ENCODE data around the gene ABHD11. TPM values are rescaled to one million over a fixed set of nuclear protein-coding genes. Genes with fewer than 3 reads are reported as not detected.
"Not testable (repeated sequence)": the region's sequence is repeated elsewhere in the genome, so short reads cannot be mapped to it uniquely, and the experiment has no call there.

The ABHD11 gene, protein sequence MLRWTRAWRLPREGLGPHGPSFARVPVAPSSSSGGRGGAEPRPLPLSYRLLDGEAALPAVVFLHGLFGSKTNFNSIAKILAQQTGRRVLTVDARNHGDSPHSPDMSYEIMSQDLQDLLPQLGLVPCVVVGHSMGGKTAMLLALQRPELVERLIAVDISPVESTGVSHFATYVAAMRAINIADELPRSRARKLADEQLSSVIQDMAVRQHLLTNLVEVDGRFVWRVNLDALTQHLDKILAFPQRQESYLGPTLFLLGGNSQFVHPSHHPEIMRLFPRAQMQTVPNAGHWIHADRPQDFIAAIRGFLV
- total RNA-seq: 10 to 100 TPM; 20.6 to 26.4 (median 21.0) TPM

GRCh38 chr7:73738612-73739386 is at the start of gene ABHD11:
Gene ABHD11, minus strand, starts transcription at chr7:73738802. Its CDS starts 32 bp downstream, at chr7:73738770.
- ATAC-seq: peak; percentile 89 to 91

DNA sequence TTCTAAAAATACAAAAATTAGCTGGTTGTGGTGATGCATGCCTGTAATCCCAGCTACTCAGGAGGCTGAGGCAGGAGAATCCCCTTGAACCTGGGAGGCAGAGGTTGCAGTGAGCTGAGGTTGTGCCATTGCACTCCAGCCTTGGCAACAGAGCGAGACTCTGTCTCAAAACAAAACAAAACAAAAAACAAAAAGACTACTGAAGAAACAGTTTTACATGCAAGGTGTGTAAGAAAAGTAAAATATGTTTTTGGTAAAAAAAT is 49.1 kb upstream of the ABHD11 start:
- ATAC-seq; DNase-seq; H3K9me3 Mint-ChIP-seq; H3K4me3 Mint-ChIP-seq; H3K4me1 Mint-ChIP-seq (ENCODE audit: low read depth); H3K27me3 Mint-ChIP-seq (ENCODE audit: low read depth); H3K36me3 Mint-ChIP-seq (ENCODE audit: insufficient read depth): not testable (repeated sequence)

More at GRCh38 chr7:73738612-73739386, at the start of gene ABHD11:
- peak; percentile 100 for DNase-seq
- Mint-ChIP-seq H3K9me3 (no peaks in the 10 kb centered on the region), H3K4me1 (ENCODE audit: low read depth) (peaks cover 15% of the 10 kb centered on the region), H3K27me3 (ENCODE audit: low read depth) (peaks cover 3% of the 10 kb centered on the region), H3K4me3 (peak within 1 kb of the TSS; percentile 92), H3K36me3 (ENCODE audit: insufficient read depth) (no peaks in the 10 kb centered on the region)

DNA sequence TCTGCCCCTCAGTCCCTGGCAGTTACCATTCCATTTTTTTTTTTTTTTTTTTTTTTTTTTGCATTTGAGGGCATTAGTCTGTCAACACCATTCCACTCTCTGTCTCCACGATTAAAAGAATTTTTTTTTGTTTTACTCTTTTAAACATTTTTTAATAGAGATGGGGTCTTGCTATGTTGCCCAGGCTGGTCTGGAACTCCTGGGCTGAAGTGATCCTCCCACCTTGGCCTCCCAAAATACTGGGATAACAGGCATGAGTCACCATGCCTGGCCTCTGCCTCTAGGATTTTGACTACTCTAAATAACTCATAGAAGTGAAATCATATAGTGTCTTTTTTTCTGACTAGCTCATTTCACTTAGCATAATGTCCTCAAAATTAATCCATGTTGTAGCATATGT is 48.0 kb upstream of the ABHD11 start:
- H3K36me3 Mint-ChIP-seq (ENCODE audit: insufficient read depth): no peaks in the 10 kb centered on the region
- no peaks in the 10 kb centered on the region for H3K9me3 Mint-ChIP-seq
- ATAC-seq (no peak), DNase-seq (no peak)
- no peak overlapping the region for H3K4me3 Mint-ChIP-seq
- H3K27me3 Mint-ChIP-seq (ENCODE audit: low read depth): peaks cover 3% of the 10 kb centered on the region
- H3K4me1 Mint-ChIP-seq (ENCODE audit: low read depth): no peaks in the 10 kb centered on the region

DNA sequence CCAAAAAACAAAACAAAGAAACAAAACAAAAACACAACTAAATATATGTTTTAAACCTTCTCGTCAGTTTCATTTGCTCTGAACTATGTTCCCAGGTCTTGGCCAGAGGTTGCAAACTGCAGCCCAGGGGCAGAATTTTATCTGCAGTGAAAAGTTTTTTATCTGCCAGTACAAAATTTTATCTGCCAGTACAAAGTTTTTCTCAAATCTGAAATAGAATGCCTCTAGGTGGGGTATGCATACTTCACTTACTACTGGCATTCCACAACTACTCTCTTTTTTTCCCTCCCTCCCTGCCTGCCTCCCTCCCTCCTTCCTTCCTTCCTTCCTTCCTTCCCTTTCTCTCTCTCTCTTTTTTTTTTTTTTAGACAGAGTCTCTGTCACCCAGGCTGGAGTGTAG is 40.9 kb upstream of the ABHD11 start:
- Mint-ChIP-seq H3K9me3 (peaks cover 6% of the 10 kb centered on the region), H3K27me3 (ENCODE audit: low read depth) (peaks cover 1% of the 10 kb centered on the region), H3K36me3 (ENCODE audit: insufficient read depth) (no peaks in the 10 kb centered on the region), H3K4me3 (no peak overlapping the region), H3K4me1 (ENCODE audit: low read depth) (no peaks in the 10 kb centered on the region)
- no peak for DNase-seq
- no peak for ATAC-seq

DNA sequence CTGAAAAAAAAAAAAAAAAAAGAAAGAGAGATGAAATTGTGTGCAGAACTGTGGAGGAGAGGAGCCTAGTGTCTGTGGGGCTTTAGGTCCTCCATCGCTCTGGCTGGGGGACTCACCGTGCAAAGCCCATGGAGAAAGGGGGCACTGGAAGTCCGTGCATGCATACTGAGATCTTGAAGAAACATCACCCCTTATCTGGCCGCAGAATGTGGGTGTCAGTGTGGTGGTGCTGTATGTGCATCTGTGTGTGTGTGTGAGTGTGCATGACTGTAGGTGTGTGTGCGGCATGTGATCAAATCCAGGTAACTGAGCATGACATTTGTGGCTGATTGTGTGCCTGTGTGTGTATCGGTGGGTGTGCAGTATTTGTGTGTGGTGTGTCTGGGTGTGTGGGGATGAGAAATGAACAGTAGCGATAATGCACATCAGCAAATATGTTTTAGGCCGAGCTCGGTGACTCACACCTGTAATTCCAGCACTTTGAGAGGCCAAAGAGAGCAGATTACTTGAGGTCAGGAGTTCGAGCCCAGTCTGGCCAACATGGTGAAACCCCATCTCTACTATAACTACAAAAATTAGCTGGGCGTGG is 40.3 kb upstream of the ABHD11 start:
- ATAC-seq: no peak
- H3K4me3 Mint-ChIP-seq: no peak overlapping the region
- H3K36me3 Mint-ChIP-seq (ENCODE audit: insufficient read depth): no peaks in the 10 kb centered on the region
- H3K9me3 Mint-ChIP-seq: peaks cover 6% of the 10 kb centered on the region
- H3K27me3 Mint-ChIP-seq (ENCODE audit: low read depth): peaks cover 2% of the 10 kb centered on the region
- no peaks in the 10 kb centered on the region for H3K4me1 Mint-ChIP-seq (ENCODE audit: low read depth)
- DNase-seq: no peak

DNA sequence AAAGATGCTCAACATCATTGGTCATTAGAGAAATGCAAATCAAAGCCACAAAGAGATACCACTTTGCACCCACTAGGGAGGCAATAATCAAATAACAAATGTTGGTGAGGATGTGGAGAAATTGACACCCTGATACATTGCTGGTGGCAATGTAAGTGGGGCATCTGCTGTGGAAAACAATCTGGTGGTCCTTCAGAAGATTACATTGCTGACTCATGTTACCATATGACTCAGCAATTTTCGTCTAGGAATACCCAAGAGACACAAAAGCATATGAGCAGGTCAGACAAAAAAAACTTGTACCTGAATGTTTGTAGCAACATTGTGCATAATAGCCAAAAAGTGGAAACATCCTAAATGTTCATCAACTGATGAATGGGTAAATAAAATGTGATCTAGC is 36.3 kb upstream of the ABHD11 start:
- H3K4me3 Mint-ChIP-seq: no peak overlapping the region
- peaks cover 26% of the 10 kb centered on the region for H3K27me3 Mint-ChIP-seq (ENCODE audit: low read depth)
- H3K4me1 Mint-ChIP-seq (ENCODE audit: low read depth): peaks cover 4% of the 10 kb centered on the region
- DNase-seq (no peak), ATAC-seq (no peak)
- no peaks in the 10 kb centered on the region for H3K36me3 Mint-ChIP-seq (ENCODE audit: insufficient read depth)
- H3K9me3 Mint-ChIP-seq: no peaks in the 10 kb centered on the region

DNA sequence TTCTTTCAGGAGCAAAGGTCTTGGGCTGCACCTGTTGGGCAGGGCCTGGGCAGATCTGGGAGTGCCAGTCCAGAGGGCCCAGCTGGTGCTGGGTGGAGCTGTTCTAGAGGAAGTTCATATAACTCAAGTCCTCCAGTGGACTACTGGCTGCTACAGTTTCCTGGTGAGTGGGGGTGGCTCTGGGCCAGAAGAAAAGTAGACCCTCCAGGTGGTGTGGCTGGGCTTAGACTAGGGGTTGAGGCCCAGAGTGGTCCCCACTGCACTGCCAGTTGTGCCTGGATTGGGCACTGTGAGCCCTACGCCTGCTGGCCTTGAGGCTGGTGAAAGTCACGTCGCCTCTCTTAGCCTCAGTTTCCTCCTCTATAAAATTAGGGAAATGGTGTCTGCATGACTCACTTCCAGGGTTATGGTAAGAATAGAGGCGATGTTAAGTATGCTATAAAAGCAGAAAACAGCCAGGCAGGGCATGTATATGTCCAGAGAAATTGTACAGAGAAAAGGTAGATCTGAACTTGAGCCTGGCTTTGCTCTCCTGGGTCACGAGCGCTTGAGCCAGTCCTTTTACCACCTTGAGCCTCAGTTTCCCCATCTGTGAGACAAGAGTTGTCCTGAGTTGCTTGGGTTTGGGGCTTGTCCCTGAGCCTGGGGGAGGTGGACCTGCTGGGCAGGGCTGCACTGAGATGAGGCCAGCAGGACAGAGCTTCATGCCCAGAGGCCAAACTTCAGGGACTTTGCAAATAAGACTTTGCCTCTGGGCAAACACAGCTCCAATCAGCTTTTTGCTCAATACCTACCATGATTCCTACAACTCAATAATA is 35.3 kb upstream of the ABHD11 start:
- Mint-ChIP-seq H3K9me3 (no peaks in the 10 kb centered on the region), H3K27me3 (ENCODE audit: low read depth) (peaks cover 30% of the 10 kb centered on the region), H3K4me3 (no peak overlapping the region), H3K36me3 (ENCODE audit: insufficient read depth) (no peaks in the 10 kb centered on the region), H3K4me1 (ENCODE audit: low read depth) (peaks cover 4% of the 10 kb centered on the region)
- DNase-seq: no peak
- ATAC-seq: no peak

DNA sequence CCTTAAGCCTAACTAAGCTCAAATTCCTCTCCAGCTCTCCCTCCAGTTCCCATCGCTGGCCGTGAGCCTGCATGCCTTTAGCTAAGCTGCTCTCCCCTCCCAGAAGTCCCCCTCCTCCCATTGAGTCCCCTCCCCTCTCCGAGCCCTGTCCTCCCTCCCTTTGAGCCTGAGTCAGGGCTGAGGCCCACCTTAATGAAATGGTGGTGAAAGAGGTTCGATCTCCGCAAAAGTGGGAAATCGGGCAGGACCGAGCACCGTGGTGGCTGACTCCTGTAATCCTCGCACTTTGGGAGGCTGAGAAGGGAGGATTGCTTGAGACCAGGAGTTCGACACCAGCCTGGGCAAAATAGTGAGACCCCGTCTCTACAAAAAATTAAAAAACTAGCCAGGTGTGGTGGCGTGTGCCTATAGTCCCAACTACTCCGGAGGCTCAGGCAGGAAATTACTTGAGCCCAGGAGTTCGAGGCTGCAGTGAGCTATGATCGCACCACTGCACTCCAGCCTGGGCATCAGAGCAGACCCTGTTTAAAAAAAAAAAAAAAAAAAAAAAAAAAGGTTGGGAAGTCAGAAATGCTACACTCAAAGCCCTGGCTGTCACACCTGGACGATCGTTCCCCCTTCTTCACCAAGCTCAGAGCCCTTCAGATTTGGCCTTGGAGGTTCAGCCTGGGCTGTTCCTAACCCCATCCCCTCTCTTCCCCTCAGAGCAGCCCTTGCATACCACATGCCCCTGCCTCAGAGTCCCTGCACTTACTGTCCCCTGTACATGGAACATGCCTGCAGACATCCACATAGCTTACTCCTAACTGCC is 32.5 kb upstream of the ABHD11 start:
- no peak for DNase-seq
- no peak for ATAC-seq
- Mint-ChIP-seq H3K4me1 (ENCODE audit: low read depth) (peaks cover 4% of the 10 kb centered on the region), H3K36me3 (ENCODE audit: insufficient read depth) (no peaks in the 10 kb centered on the region), H3K9me3 (no peaks in the 10 kb centered on the region), H3K27me3 (ENCODE audit: low read depth) (peaks cover 51% of the 10 kb centered on the region), H3K4me3 (peak overlapping the region; percentile 43)

GRCh38 chr7:73770002-73770859 is 31.6 kb upstream of the ABHD11 start, which contains the start of gene CLDN3:
Gene CLDN3, minus strand, starts transcription at chr7:73770270. Its CDS starts 221 bp downstream, at chr7:73770049.
- peaks cover 51% of the 10 kb centered on the region for H3K27me3 Mint-ChIP-seq (ENCODE audit: low read depth)
- peak within 1 kb of the TSS; percentile 43 for H3K4me3 Mint-ChIP-seq
- DNase-seq (no peak), ATAC-seq (peak in 1 of 2 donors; percentile 61)
- no peaks in the 10 kb centered on the region for H3K36me3 Mint-ChIP-seq (ENCODE audit: insufficient read depth)
- H3K9me3 Mint-ChIP-seq: no peaks in the 10 kb centered on the region
- H3K4me1 Mint-ChIP-seq (ENCODE audit: low read depth): peaks cover 4% of the 10 kb centered on the region

- H3K36me3 Mint-ChIP-seq (ENCODE audit: insufficient read depth): no peaks in the 10 kb centered on the region
- no peaks in the 10 kb centered on the region for H3K9me3 Mint-ChIP-seq
- H3K4me3 Mint-ChIP-seq: no peak overlapping the region
- peaks cover 4% of the 10 kb centered on the region for H3K4me1 Mint-ChIP-seq (ENCODE audit: low read depth)
- ATAC-seq: no peak
- H3K27me3 Mint-ChIP-seq (ENCODE audit: low read depth): peaks cover 51% of the 10 kb centered on the region
- DNase-seq: no peak
Measured at GRCh38 chr7:73769481-73770001, 30.9 kb upstream of the ABHD11 start.

GRCh38 chr7:73768641-73769480 is 30.3 kb upstream of the ABHD11 start:
- ATAC-seq (no peak), DNase-seq (no peak)
- Mint-ChIP-seq H3K36me3 (ENCODE audit: insufficient read depth) (no peaks in the 10 kb centered on the region), H3K4me1 (ENCODE audit: low read depth) (peaks cover 4% of the 10 kb centered on the region), H3K27me3 (ENCODE audit: low read depth) (peaks cover 50% of the 10 kb centered on the region), H3K9me3 (no peaks in the 10 kb centered on the region), H3K4me3 (no peak overlapping the region)

DNA sequence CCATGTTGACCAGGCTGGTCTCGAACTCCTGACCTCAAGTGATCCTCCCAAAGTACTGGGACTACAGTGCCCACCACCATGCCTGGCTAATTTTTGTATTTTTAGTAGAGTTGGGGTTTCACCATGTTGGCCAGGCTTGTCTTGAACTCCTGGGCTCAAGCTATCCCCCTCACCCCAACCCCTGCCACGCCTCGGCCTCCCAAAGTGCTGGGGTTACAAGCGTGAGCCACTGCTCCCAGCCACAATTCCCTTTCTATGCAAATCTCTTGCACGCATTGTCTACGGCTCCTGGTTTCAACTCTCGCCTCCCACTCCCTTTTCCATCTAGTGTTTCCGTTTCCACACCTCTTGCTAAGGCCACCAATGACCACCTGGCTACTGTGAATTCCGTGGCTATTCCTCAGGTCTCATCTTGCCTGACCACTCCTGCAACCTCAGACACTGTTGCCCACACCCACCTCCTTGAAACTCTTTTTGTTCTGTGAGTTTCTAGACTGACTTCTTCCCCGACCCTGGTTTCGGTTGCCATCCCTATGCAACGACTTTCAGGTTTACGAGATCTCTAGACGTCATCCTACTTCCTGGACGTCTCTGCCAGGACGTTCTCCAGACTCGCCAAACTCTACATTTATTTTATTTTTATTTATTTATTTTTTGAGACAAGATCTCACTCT is 28.1 kb upstream of the ABHD11 start:
- ATAC-seq: no peak
- Mint-ChIP-seq H3K4me1 (ENCODE audit: low read depth) (peaks cover 4% of the 10 kb centered on the region), H3K27me3 (ENCODE audit: low read depth) (peaks cover 39% of the 10 kb centered on the region)

More for the DNA sequence above, 28.1 kb upstream of the ABHD11 start:
- H3K4me3 Mint-ChIP-seq: no peak overlapping the region
- no peak for DNase-seq
- no peaks in the 10 kb centered on the region for H3K36me3 Mint-ChIP-seq (ENCODE audit: insufficient read depth)
- no peaks in the 10 kb centered on the region for H3K9me3 Mint-ChIP-seq

All from activated T-cell treated with anti-CD3 and anti-CD28 coated beads, Interleukin-2, amount 50 U/mL, for 4 hours (primary cell).